ENCODE data around the gene COPZ2.

DNA sequence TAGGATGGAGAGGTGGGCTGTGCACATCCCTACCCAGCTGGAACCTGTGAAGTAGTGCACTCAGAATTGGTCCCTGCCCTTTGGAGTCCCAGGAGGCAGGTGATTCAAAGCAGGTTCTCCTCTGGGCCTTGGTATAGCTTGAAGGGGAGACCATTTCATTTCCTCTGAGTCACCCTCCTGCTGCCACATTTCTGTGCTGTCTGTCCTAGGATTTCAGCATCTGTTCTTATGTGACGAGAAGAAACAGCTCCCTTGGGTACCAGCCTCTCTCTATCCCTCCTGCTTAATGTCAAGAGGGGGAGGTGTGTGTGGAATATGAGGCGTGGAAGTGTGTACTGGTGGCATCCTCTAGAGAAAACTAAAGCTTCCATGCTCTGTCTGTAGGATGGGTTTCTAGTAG is 5.6 kb upstream of the COPZ2 start:
- TF ChIP-seq POLR2A (IDR thresholded peaks at IDR 0.05; ENCODE audit: low read length) (no peak), GATA1 (IDR thresholded peaks at IDR 0.05; ENCODE audit: low read depth, low read length) (no peak)

Measured in erythroblast (primary cell).